ENCODE data around the gene PGR. TPM values are rescaled to one million over a fixed set of nuclear protein-coding genes. Genes with fewer than 3 reads are reported as not detected.

The PGR gene
- total and polyA plus RNA-seq, 7 donors, result 0.01 to 2.4 (median 0.25) TPM

GRCh38 chr11:101061606-101062005 lies 68.0 kb downstream of the PGR start:
- no peaks in the 10 kb centered on the region for H3K27me3 ChIP-seq (ENCODE audit: insufficient read depth in 3 of 3, low read length in 2 of 3)
- H3K9me3 ChIP-seq, result no peaks in the 10 kb centered on the region
- DNase-seq, result no peak
- WGBS, 3 donors, result 49 to 68% (median 57%) methylated on average over 2 of the region's 2 CpGs
- intact Hi-C loops (cut with DNase I), result no loop called here
- ATAC-seq, result no peak
- TF ChIP-seq, protein P1, sequence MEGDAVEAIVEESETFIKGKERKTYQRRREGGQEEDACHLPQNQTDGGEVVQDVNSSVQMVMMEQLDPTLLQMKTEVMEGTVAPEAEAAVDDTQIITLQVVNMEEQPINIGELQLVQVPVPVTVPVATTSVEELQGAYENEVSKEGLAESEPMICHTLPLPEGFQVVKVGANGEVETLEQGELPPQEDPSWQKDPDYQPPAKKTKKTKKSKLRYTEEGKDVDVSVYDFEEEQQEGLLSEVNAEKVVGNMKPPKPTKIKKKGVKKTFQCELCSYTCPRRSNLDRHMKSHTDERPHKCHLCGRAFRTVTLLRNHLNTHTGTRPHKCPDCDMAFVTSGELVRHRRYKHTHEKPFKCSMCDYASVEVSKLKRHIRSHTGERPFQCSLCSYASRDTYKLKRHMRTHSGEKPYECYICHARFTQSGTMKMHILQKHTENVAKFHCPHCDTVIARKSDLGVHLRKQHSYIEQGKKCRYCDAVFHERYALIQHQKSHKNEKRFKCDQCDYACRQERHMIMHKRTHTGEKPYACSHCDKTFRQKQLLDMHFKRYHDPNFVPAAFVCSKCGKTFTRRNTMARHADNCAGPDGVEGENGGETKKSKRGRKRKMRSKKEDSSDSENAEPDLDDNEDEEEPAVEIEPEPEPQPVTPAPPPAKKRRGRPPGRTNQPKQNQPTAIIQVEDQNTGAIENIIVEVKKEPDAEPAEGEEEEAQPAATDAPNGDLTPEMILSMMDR (IDR thresholded peaks at IDR 0.05), result no peak
- no peak overlapping the region for H3K4me3 ChIP-seq
- H3K4me1 ChIP-seq, result no peaks in the 10 kb centered on the region
- H3K36me3 ChIP-seq (ENCODE audit: insufficient read depth in 1 of 2, low read depth in 1 of 2), result no peaks in the 10 kb centered on the region
- no peak overlapping the region for H3K27ac ChIP-seq

- intact Hi-C loops (cut with DNase I), result no loop called here
- WGBS, 3 donors, result 76 to 79% (median 78%) methylated on average over 4 of the region's 4 CpGs
- ATAC-seq (no peak), DNase-seq (no peak)
- Histone ChIP-seq H3K27me3 (ENCODE audit: insufficient read depth in 3 of 3, low read length in 2 of 3) (no peaks in the 10 kb centered on the region), H3K4me1 (no peaks in the 10 kb centered on the region), H3K9me3 (no peaks in the 10 kb centered on the region), H3K4me3 (no peak overlapping the region), H3K27ac (no peak overlapping the region), H3K36me3 (ENCODE audit: insufficient read depth in 1 of 2, low read depth in 1 of 2) (no peaks in the 10 kb centered on the region)
- TF ChIP-seq, protein P1 (IDR thresholded peaks at IDR 0.05), result no peak
Observed at GRCh38 chr11:101059331-101059730, 70.3 kb downstream of the PGR start.

- no peaks in the 10 kb centered on the region for H3K27me3 ChIP-seq (ENCODE audit: insufficient read depth in 3 of 3, low read length in 2 of 3)
- no peaks in the 10 kb centered on the region for H3K36me3 ChIP-seq (ENCODE audit: insufficient read depth in 1 of 2, low read depth in 1 of 2)
- TF ChIP-seq, protein P1 (IDR thresholded peaks at IDR 0.05), result no peak
- no peak overlapping the region for H3K27ac ChIP-seq
- 83 to 89% (median 87%) methylated on average over 1 of the region's 1 CpG for WGBS, 3 donors
- intact Hi-C loops (cut with DNase I), result no loop called here
- ATAC-seq (no peak), DNase-seq (no peak)
- no peaks in the 10 kb centered on the region for H3K4me1 ChIP-seq
- H3K4me3 ChIP-seq, result no peak overlapping the region
- no peaks in the 10 kb centered on the region for H3K9me3 ChIP-seq
Observed at GRCh38 chr11:101053492-101053891, 76.1 kb downstream of the PGR start.

GRCh38 chr11:101051677-101052076 lies 77.9 kb downstream of the PGR start:
- Histone ChIP-seq H3K27me3 (ENCODE audit: insufficient read depth in 3 of 3, low read length in 2 of 3) (no peaks in the 10 kb centered on the region), H3K4me1 (no peaks in the 10 kb centered on the region), H3K36me3 (ENCODE audit: insufficient read depth in 1 of 2, low read depth in 1 of 2) (no peaks in the 10 kb centered on the region), H3K9me3 (no peaks in the 10 kb centered on the region), H3K4me3 (no peak overlapping the region), H3K27ac (no peak overlapping the region)
- 71 to 90% (median 75%) methylated on average over 2 of the region's 2 CpGs for WGBS, 3 donors
- DNase-seq (no peak), ATAC-seq (no peak)
- TF ChIP-seq, protein P1 (IDR thresholded peaks at IDR 0.05), result no peak
- intact Hi-C loops (cut with DNase I), result no loop called here

- ATAC-seq (no peak), DNase-seq (no peak)
- no peaks in the 10 kb centered on the region for H3K9me3 ChIP-seq
- TF ChIP-seq, protein P1 (IDR thresholded peaks at IDR 0.05), result no peak
- no peak overlapping the region for H3K27ac ChIP-seq
- no peak overlapping the region for H3K4me3 ChIP-seq
- H3K36me3 ChIP-seq (ENCODE audit: insufficient read depth in 1 of 2, low read depth in 1 of 2), result no peaks in the 10 kb centered on the region
- WGBS, 3 donors, result 76 to 83% (median 83%) methylated on average over 2 of the region's 2 CpGs
- H3K4me1 ChIP-seq, result no peaks in the 10 kb centered on the region
- intact Hi-C loops (cut with DNase I), result no loop called here
- no peaks in the 10 kb centered on the region for H3K27me3 ChIP-seq (ENCODE audit: insufficient read depth in 3 of 3, low read length in 2 of 3)
Observed at GRCh38 chr11:101049813-101050212, 79.8 kb downstream of the PGR start.
